GM21825 (cell line): ENCODE measurements around the gene PTPRM.

Experiments
- ATAC-seq: cut with Tn5 transposase; IDR thresholded peaks from one replicate; pipeline ENCODE4 v1.9.1; 2021; ENCODE audit warnings: mild to moderate bottlenecking, moderate library complexity; ENCODE audit not compliant: unreplicated experiment

The PTPRM gene

DNA sequence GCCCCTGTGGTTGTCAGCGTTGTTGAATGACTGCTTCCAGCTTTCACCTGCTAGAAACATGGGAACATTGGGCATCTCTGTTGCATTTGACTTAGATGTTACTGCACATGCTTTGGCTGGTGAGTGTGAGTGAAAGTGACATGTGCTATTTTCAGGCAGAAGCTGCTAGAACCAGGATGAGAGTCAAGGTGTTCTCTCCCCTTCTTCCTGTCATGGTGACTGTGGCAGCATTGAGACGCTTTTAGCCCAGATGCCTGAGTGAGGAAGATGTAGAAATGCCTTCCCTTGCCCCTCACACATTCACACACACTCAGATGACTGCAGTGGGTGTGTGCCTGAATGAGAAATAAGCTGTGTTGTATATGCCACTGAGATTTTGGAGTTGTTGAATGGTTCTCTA lies 220.2 kb downstream of the PTPRM start:
- no peak for ATAC-seq

DNA sequence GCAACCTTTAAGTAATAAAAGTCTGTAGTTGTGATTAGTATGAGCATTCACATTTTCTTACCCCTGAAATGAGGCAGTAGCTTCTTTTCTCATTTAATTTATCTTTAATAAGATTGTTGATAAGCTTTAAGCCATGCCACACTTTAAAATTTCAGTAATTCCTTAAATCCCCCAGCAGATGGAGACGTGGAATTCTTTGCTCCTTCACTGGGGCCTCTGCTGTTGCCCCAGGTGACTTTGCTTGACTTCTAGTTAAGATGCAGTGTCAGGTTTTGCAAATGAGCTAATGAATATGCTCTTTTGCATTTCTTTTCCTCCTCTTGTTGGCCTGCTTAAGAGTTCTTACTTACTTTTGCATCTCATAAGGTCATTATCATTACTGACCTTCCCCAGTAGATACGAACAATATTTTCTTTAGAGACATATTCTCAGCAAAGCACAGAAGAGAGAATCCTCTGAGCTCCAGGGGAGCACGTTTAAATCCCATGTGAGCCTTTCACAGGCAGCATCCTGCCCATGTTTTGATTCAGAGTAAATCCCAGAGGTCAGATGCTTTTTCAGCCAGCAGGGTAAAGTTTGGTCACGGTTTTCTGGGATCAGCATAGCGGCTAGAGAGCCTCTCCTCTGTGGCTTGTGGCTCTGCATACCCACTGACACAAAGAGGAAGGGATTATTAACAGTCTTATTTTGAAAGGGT lies 222.9 kb downstream of the PTPRM start:
- no peak for ATAC-seq

- ATAC-seq: no peak
Observed at GRCh38 chr18:7793100-7793499, 226.0 kb downstream of the PTPRM start.

DNA sequence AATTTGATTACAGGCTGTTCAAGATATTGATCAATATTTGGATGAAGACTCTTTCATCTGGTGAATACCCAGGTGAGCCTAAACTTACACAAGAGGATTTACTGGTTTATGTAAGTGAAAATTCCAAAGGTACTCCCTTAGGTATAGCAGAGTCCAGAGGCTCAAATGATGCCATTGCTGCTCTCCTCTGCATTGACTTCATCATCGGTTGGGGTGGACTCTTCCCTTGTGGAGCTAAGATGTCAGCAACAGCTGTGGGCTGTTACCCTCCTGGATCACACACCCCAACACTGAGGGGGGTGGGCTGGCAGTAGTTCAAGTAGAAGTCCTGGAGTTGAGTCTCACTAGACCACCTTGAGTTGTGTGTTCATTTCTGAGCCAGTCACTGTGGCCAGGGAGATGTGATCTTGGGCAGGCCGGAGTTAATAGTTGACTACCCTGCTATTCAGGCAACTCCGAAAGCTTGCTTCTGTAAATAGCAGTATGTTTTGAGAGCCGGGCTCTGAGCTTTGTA lies 236.9 kb downstream of the PTPRM start:
- ATAC-seq: no peak

- no peak for ATAC-seq
Observed at GRCh38 chr18:7805096-7805495, 238.0 kb downstream of the PTPRM start.

- no peak for ATAC-seq
Observed at GRCh38 chr18:7805880-7806279, 238.8 kb downstream of the PTPRM start.

GRCh38 chr18:7807936-7808453 lies 240.9 kb downstream of the PTPRM start:
- ATAC-seq: no peak

- no peak for ATAC-seq
Observed at GRCh38 chr18:7808992-7809391, 241.9 kb downstream of the PTPRM start.

DNA sequence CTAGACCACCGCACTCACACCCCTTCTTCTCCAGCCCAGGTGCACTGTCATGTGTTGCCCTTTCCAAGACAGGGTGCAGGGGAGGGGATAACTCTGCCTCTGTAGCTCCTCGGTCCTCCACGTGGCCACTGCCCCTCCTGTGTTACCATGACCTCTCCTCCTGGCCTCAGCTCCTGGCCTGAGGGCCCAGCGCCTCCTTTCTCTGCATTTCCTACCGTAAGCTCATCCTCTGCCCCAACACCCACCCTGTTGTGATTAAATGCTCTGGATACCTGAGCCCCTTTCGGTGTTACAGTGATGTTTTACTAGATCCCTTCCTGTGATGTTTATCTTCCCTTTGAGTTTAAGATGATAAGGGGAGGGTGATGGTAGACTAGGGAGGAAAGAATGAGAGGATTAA lies 242.3 kb downstream of the PTPRM start:
- ATAC-seq: no peak

DNA sequence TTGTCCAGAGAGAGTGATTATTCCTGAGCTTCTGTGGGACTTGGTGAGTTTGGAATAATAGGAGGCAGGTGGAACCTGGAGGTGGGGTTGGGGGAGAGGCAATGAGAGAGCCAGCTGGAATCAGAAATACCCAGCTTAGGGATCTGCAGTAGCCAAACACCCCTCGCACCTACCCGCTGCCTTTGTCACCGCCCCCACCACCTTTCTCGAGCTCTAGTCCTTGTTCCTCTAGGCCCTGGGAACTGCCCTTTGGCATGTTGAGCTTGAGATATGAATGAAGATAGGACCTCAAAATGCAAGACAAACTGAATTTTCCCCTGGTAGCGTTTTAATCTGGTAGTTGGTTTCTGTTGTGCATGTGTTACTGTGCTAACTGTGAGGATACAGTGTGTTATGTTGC lies 242.9 kb downstream of the PTPRM start:
- ATAC-seq: no peak

DNA sequence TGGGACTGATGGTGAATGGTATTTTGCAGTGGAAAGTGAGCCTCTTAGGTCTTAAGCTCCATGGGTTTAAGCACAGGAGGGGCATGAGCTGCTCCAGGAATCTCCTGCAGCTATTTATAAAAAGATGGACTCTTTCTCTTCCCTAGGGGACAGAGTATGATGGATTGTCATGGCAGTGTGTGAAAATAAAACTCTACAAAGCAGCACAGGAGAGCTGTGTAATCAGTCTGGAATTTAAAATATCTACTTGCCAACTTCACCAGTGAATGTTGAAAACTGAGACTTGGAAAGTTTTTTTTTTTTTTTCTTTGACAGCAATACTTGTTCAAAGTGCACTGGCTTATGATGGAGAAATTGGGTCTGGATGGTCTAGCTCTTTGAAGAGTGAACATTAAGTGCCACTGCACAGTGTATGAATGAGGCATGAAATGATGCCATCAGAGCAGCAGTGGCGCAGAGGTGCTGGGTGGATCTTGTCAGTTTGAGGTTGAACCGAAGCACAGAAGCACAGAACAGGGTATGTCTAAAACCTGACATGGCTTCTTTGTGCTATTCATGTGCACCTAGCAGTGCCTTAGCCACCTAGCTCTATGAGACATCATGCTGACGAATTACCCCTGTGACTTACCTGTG lies 245.4 kb downstream of the PTPRM start:
- ATAC-seq: no peak

- no peak for ATAC-seq
Observed at GRCh38 chr18:7813131-7813530, 246.0 kb downstream of the PTPRM start.

DNA sequence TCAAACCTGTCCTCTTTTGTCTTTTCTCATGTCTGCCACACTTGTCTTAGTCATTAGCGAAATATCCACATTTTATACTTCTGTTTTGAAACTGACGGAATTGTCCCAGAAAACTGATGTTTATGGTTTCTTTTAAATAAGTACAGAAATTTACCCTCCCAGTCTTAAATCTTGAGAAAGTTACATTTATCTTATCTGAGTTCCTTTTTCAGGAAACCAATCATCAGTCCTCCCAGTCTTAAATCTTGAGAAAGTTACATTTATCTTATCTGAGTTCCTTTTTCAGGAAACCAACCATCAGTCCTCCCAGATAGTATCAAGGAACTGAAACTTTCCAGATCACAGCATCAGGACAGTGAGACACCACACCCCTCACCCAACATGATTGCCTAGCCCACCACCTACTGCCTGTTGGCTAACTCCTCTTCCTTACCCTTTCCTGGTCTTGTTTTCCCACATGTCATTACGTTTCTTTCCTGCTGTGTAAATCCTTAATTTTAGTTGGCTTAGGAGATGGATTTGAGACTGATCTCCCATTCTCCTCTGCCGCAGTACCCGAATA lies 247.7 kb downstream of the PTPRM start:
- no peak for ATAC-seq

GRCh38 chr18:7815787-7816186 lies 248.7 kb downstream of the PTPRM start:
- ATAC-seq: no peak

DNA sequence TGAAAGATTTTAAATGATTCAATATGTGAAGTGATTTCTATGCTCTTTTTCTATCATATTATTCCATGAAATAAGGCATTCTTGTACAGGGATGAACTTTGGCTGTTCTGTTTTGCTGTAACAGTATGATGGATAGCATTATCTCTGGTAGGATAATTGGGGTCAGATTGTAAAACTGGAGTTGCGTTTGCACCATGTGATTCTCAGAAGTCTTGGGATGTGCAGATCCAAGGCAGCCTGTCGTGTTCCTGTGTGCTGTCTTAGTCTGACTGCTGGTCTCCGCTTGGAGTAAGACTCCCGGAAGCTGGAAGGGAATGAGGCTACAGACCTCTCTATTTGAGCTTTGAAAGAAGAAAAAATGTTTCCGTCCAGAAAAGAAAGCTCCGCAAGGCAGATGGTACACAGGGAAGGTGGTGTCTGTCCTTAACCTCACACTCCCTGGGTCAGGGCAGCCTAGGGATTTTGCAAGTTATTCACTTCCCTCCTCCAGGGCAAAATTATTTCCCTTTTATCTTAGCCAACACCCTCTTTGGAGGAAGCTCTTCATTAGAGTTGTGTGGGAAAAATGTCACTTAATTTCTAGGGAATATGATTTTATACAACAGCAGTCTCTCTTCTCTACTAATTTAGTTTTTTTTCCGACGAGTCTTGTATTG lies 250.6 kb downstream of the PTPRM start:
- ATAC-seq: no peak

GRCh38 chr18:7821784-7822183 lies 254.7 kb downstream of the PTPRM start:
- no peak for ATAC-seq

GRCh38 chr18:7822435-7823331 lies 255.6 kb downstream of the PTPRM start:
- no peak for ATAC-seq

DNA sequence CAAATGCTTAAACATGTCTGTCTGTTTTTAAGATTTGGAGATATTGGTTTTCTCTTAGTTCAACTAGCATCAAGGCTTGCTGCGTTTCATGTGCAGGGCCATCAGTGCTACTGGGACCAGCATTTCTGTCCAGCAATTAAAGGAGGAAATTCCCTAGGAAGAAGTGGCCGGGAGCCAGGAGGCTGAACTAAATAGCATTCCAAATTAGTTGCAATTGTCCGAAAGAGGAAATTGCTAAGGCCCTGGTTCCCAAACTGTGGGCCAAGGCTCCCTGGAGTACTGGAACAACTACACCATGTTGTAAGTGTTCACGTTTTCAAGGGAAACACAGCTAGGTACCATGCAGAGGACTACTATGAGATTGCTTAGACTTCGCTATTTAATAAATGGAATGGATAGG lies 257.9 kb downstream of the PTPRM start:
- ATAC-seq: no peak

GRCh38 chr18:7830468-7830867 lies 263.4 kb downstream of the PTPRM start:
- ATAC-seq: no peak

DNA sequence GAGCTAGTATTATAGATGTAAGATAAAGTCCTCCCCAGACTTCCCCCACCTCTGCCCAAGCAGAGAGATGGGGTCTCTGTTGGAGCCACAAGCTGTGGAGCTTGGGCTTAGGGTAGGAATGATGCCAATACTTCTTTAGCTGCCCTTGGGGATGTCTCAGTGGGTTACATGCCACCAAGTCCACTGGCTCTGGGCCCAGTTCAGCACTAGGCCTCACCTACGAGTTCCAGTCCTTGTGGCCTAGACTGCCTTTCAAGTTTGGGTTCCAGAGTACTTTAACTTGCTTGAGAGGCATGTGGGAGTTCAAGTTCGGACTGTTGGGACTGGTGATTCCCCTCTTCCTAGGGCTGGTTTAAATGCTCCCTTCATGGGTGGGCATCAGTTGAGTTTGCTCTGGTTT lies 272.4 kb downstream of the PTPRM start:
- ATAC-seq: no peak

GRCh38 chr18:7840411-7840810 lies 273.3 kb downstream of the PTPRM start:
- ATAC-seq: no peak
